GM23338 (cell line): ENCODE measurements around the gene PHF10. TPM values are rescaled to one million over a fixed set of nuclear protein-coding genes. Genes with fewer than 3 reads are reported as not detected.

Experiments used
- ATAC-seq: fragments of 200-7000 bp; cut with Tn5 transposase; 3 replicates; pipeline ENCODE4 v1.9.1; 2020
- DNase-seq: peaks from one replicate; pipeline ENCODE4 v3.0.0-alpha.2; 2015; ENCODE audit warnings: low spot score
- H2AFZ ChIP-seq: fragments of 200-600 bp; sonication (generic); 2 replicates; pipeline ENCODE4 v1.8.0; 2016; ENCODE audit warnings: antibody characterized with exemption, mild to moderate bottlenecking, moderate library complexity
- H3F3A ChIP-seq: fragments of 200-600 bp; sonication (generic); replicated peaks from 2 replicates; pipeline ENCODE4 v1.8.0; 2017; ENCODE audit warnings: antibody characterized with exemption, mixed run types, low read depth
- H3K27ac ChIP-seq: fragments of 200-600 bp; sonication (generic); 2 replicates; pipeline ENCODE4 v1.6.1; 2016; ENCODE audit warnings: low read depth
- H3K27me3 ChIP-seq: fragments of 200-600 bp; sonication (generic); 2 replicates; pipeline ENCODE4 v1.8.0; 2016; ENCODE audit warnings: mild to moderate bottlenecking, mixed run types, moderate library complexity; ENCODE audit not compliant: insufficient read depth
- H3K36me3 ChIP-seq: fragments of 200-600 bp; sonication (generic); 2 replicates; pipeline ENCODE4 v1.8.0; 2016; ENCODE audit warnings: mild to moderate bottlenecking; ENCODE audit not compliant: insufficient read depth
- H3K4me1 ChIP-seq: fragments of 200-600 bp; sonication (generic); 2 replicates; pipeline ENCODE4 v1.8.0; 2016; ENCODE audit warnings: mild to moderate bottlenecking, moderate library complexity; ENCODE audit not compliant: insufficient read depth
- H3K4me2 ChIP-seq: fragments of 200-600 bp; sonication (generic); 2 replicates; pipeline ENCODE4 v1.7.1; 2017; ENCODE audit warnings: mixed run types
- H3K4me3 ChIP-seq: fragments of 200-600 bp; sonication (generic); 2 replicates; pipeline ENCODE4 v1.6.1; 2016; ENCODE audit warnings: mixed run types
- H3K79me2 ChIP-seq: fragments of 200-600 bp; sonication (generic); replicated peaks from 2 replicates; pipeline ENCODE4 v1.8.0; 2017; ENCODE audit warnings: mild to moderate bottlenecking; ENCODE audit not compliant: insufficient read depth
- H3K9me2 ChIP-seq: fragments of 200-600 bp; sonication (generic); 2 replicates; pipeline ENCODE4 v1.8.0; 2017; ENCODE audit not compliant: insufficient read depth
- H4K20me1 ChIP-seq: fragments of 200-600 bp; sonication (generic); replicated peaks from 2 replicates; pipeline ENCODE4 v1.8.0; 2017; ENCODE audit warnings: mild to moderate bottlenecking; ENCODE audit not compliant: insufficient read depth
- H3K27ac Mint-ChIP-seq: 2 replicates; pipeline ENCODE4 v1.8.0; 2020; ENCODE audit warnings: inconsistent platforms, mild to moderate bottlenecking, moderate library complexity, mixed read lengths
- H3K27me3 Mint-ChIP-seq: 3 replicates; pipeline ENCODE4 v1.8.0; 2022; ENCODE audit warnings: low read depth, mild to moderate bottlenecking, moderate library complexity, mixed read lengths, inconsistent platforms; ENCODE audit not compliant: insufficient read depth, poor library complexity
- H3K36me3 Mint-ChIP-seq: 3 replicates; pipeline ENCODE4 v1.8.0; 2021; ENCODE audit warnings: low read depth, mild to moderate bottlenecking, inconsistent platforms, moderate library complexity, mixed read lengths
- H3K4me1 Mint-ChIP-seq: 3 replicates; pipeline ENCODE4 v1.8.0; 2020; ENCODE audit warnings: mild to moderate bottlenecking, inconsistent platforms, mixed read lengths
- H3K4me3 Mint-ChIP-seq: 3 replicates; pipeline ENCODE4 v1.8.0; 2021; ENCODE audit warnings: moderate library complexity, mild to moderate bottlenecking, inconsistent platforms, mixed read lengths
- H3K9me3 Mint-ChIP-seq: 3 replicates; pipeline ENCODE4 v1.8.0; 2020; ENCODE audit warnings: moderate library complexity, mild to moderate bottlenecking, inconsistent platforms, mixed read lengths
- CREB1 ChIP-seq: fragments of 250-450 bp; sonication (Bioruptor Pico); IDR thresholded peaks from 2 replicates; pipeline ENCODE4 v1.5.0; 2020; ENCODE audit warnings: low read depth, mild to moderate bottlenecking, moderate library complexity
- EZH2phosphoT487 ChIP-seq: fragments of 200-600 bp; sonication (generic); IDR thresholded peaks from one replicate; pipeline ENCODE4 v1.8.1; 2018; ENCODE audit warnings: antibody characterized with exemption; ENCODE audit not compliant: unreplicated experiment
- JUNB ChIP-seq: IDR thresholded peaks from one replicate; pipeline ENCODE4 v1.6.1; 2016; ENCODE audit warnings: antibody characterized with exemption; ENCODE audit not compliant: unreplicated experiment
- NANOG ChIP-seq: IDR thresholded peaks from 2 replicates; pipeline ENCODE4 v1.6.1; 2016; ENCODE audit warnings: antibody characterized with exemption, borderline replicate concordance
- POLR2AphosphoS5 ChIP-seq: IDR thresholded peaks from 2 replicates; pipeline ENCODE4 v1.6.1; 2016; ENCODE audit warnings: antibody characterized with exemption, low read depth
- STAT1 ChIP-seq: IDR thresholded peaks from one replicate; pipeline ENCODE4 v1.6.1; 2016; ENCODE audit warnings: antibody characterized with exemption; ENCODE audit not compliant: unreplicated experiment
- ZNF114 ChIP-seq: fragments of 250-450 bp; sonication (Bioruptor Pico); IDR thresholded peaks from 2 replicates; pipeline ENCODE4 v1.5.0; 2020; ENCODE audit warnings: mild to moderate bottlenecking, moderate library complexity
- ZNF331 ChIP-seq: fragments of 250-450 bp; sonication (Bioruptor Pico); IDR thresholded peaks from 2 replicates; pipeline ENCODE4 v1.5.0; 2020; ENCODE audit warnings: low read depth, mild to moderate bottlenecking, moderate library complexity
- ZNF462 ChIP-seq: fragments of 250-450 bp; sonication (Bioruptor Pico); IDR thresholded peaks from 2 replicates; pipeline ENCODE4 v1.5.0; 2020; ENCODE audit warnings: mild to moderate bottlenecking, moderate library complexity
- polyA plus RNA-seq: library from polyadenylated mRNA; unstranded; fragments of >200 nt; fragmentation: Nextera tagmentation; extraction: Ambion mirVana; gene quantifications from 2 replicates; pipeline ENCODE4 v1.2.1, GENCODE V29; 2016
- total RNA-seq: library from RNA; depleted of rRNA; stranded (reverse); fragments of >200 nt; shearing (Covaris generic); gene quantifications from 2 replicates; pipeline ENCODE4 v1.2.3, GENCODE V29; 2014
- TF ChIP-seq, protein P1 (sequence below): IDR thresholded peaks from one replicate; pipeline ENCODE4 v1.6.1; 2018; ENCODE audit warnings: antibody characterized with exemption; ENCODE audit not compliant: unreplicated experiment

The PHF10 gene
- total and polyA plus RNA-seq, 2 experiments from 2014 or later, result 16.5 to 44.7 TPM

- Mint-ChIP-seq H3K4me1 (peaks cover 8% of the 10 kb centered on the region), H3K9me3 (no peaks in the 10 kb centered on the region), H3K4me3 (no peak overlapping the region), H3K27me3 (no peaks in the 10 kb centered on the region), H3K36me3 (peaks cover 52% of the 10 kb centered on the region), H3K27ac (no peak overlapping the region)
- no peak for ATAC-seq
- no peaks in the 10 kb centered on the region; the same call in 1 of the 2 replicates for H4K20me1 ChIP-seq
- H3K27me3 ChIP-seq, result no peaks in the 10 kb centered on the region
- H3K9me2 ChIP-seq, result no peaks in the 10 kb centered on the region
- no peak for DNase-seq
- H3K79me2 ChIP-seq, result peaks cover 29% of the 10 kb centered on the region
- H3K4me2 ChIP-seq, result no peak overlapping the region
- no peak overlapping the region for H3K4me3 ChIP-seq
- no peak overlapping the region for H3K27ac ChIP-seq
- H2AFZ ChIP-seq, result no peak overlapping the region
- H3K36me3 ChIP-seq, result peaks cover 10% of the 10 kb centered on the region
- H3F3A ChIP-seq, result no peaks in the 10 kb centered on the region
- H3K4me1 ChIP-seq, result no peaks in the 10 kb centered on the region
- no peak for TF ChIP-seq STAT1
- no peak for TF ChIP-seq ZNF331 (CRISPR knock-in tag)
- no peak for TF ChIP-seq JUNB
- TF ChIP-seq ZNF114 (CRISPR knock-in tag), result no peak
- no peak for TF ChIP-seq ZNF462 (CRISPR knock-in tag)
- no peak for TF ChIP-seq EZH2phosphoT487
- TF ChIP-seq, protein P1, sequence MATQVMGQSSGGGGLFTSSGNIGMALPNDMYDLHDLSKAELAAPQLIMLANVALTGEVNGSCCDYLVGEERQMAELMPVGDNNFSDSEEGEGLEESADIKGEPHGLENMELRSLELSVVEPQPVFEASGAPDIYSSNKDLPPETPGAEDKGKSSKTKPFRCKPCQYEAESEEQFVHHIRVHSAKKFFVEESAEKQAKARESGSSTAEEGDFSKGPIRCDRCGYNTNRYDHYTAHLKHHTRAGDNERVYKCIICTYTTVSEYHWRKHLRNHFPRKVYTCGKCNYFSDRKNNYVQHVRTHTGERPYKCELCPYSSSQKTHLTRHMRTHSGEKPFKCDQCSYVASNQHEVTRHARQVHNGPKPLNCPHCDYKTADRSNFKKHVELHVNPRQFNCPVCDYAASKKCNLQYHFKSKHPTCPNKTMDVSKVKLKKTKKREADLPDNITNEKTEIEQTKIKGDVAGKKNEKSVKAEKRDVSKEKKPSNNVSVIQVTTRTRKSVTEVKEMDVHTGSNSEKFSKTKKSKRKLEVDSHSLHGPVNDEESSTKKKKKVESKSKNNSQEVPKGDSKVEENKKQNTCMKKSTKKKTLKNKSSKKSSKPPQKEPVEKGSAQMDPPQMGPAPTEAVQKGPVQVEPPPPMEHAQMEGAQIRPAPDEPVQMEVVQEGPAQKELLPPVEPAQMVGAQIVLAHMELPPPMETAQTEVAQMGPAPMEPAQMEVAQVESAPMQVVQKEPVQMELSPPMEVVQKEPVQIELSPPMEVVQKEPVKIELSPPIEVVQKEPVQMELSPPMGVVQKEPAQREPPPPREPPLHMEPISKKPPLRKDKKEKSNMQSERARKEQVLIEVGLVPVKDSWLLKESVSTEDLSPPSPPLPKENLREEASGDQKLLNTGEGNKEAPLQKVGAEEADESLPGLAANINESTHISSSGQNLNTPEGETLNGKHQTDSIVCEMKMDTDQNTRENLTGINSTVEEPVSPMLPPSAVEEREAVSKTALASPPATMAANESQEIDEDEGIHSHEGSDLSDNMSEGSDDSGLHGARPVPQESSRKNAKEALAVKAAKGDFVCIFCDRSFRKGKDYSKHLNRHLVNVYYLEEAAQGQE, result no peak
- TF ChIP-seq NANOG, result no peak
- no peak for TF ChIP-seq POLR2AphosphoS5
- no peak for TF ChIP-seq CREB1 (CRISPR knock-in tag)
Measured at GRCh38 chr6:169675011-169675410, 49.3 kb downstream of the PHF10 start.
